Measurements from ENCODE around the gene NOS1AP. TPM values are rescaled to one million over a fixed set of nuclear protein-coding genes. Genes with fewer than 3 reads are reported as not detected.

NOS1AP gene
- polyA plus RNA-seq, 1 experiment: 0.04 TPM

DNA sequence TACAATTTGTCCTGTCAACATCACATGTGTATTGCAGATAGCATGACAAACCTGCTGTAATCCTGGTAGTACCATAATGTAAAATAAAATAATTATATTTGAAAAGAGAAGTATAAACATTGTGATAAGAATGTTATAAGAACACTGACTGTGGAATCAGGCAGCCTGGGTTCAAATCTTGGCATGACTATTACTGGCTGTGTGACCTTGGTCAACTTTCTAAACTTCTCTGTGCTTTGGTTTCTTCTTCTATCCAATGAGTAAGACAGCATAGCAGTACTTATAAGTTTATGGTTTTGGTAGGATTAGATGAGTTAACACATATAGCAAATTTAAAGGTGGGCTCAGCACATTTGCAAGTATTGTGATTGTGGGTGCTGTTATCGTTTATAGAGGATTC, 147.1 kb downstream of the NOS1AP start:
- ChIA-PET POLR2A (no interaction called here), CTCF (no interaction called here)
- no peaks in the 10 kb centered on the region for H3K9me3 ChIP-seq (ENCODE audit: control insufficient read depth, insufficient read depth, low read length)
- TF ChIP-seq, protein P1, sequence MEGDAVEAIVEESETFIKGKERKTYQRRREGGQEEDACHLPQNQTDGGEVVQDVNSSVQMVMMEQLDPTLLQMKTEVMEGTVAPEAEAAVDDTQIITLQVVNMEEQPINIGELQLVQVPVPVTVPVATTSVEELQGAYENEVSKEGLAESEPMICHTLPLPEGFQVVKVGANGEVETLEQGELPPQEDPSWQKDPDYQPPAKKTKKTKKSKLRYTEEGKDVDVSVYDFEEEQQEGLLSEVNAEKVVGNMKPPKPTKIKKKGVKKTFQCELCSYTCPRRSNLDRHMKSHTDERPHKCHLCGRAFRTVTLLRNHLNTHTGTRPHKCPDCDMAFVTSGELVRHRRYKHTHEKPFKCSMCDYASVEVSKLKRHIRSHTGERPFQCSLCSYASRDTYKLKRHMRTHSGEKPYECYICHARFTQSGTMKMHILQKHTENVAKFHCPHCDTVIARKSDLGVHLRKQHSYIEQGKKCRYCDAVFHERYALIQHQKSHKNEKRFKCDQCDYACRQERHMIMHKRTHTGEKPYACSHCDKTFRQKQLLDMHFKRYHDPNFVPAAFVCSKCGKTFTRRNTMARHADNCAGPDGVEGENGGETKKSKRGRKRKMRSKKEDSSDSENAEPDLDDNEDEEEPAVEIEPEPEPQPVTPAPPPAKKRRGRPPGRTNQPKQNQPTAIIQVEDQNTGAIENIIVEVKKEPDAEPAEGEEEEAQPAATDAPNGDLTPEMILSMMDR (IDR thresholded peaks at IDR 0.05; ENCODE audit: low read depth, low read length): no peak
- H3K27ac ChIP-seq (ENCODE audit: low read depth, low read length): no peak overlapping the region
- H3K4me3 ChIP-seq (ENCODE audit: low read depth, low read length): no peak overlapping the region
- no peak for DNase-seq (ENCODE audit: low read depth, low spot score)
- peaks cover 7% of the 10 kb centered on the region for H3K27me3 ChIP-seq (ENCODE audit: control insufficient read depth, insufficient read depth, low read length)

GRCh38 chr1:162217706-162218105, 148.2 kb downstream of the NOS1AP start:
- ChIA-PET CTCF (no interaction called here), POLR2A (no interaction called here)
- no peaks in the 10 kb centered on the region for H3K9me3 ChIP-seq (ENCODE audit: control insufficient read depth, insufficient read depth, low read length)
- TF ChIP-seq, protein P1 (IDR thresholded peaks at IDR 0.05; ENCODE audit: low read depth, low read length): no peak
- H3K27ac ChIP-seq (ENCODE audit: low read depth, low read length): no peak overlapping the region
- no peak for DNase-seq (ENCODE audit: low read depth, low spot score)
- H3K4me3 ChIP-seq (ENCODE audit: low read depth, low read length): no peak overlapping the region
- H3K27me3 ChIP-seq (ENCODE audit: control insufficient read depth, insufficient read depth, low read length): peaks cover 7% of the 10 kb centered on the region

- no peak for DNase-seq (ENCODE audit: low read depth, low spot score)
- no peaks in the 10 kb centered on the region for H3K9me3 ChIP-seq (ENCODE audit: control insufficient read depth, insufficient read depth, low read length)
- ChIA-PET POLR2A (no interaction called here), CTCF (no interaction called here)
- no peak overlapping the region for H3K27ac ChIP-seq (ENCODE audit: low read depth, low read length)
- peaks cover 5% of the 10 kb centered on the region for H3K27me3 ChIP-seq (ENCODE audit: control insufficient read depth, insufficient read depth, low read length)
- TF ChIP-seq, protein P1 (IDR thresholded peaks at IDR 0.05; ENCODE audit: low read depth, low read length): no peak
- no peak overlapping the region for H3K4me3 ChIP-seq (ENCODE audit: low read depth, low read length)
These were observed 149.1 kb downstream of the NOS1AP start for GRCh38 chr1:162218546-162218945.

DNA sequence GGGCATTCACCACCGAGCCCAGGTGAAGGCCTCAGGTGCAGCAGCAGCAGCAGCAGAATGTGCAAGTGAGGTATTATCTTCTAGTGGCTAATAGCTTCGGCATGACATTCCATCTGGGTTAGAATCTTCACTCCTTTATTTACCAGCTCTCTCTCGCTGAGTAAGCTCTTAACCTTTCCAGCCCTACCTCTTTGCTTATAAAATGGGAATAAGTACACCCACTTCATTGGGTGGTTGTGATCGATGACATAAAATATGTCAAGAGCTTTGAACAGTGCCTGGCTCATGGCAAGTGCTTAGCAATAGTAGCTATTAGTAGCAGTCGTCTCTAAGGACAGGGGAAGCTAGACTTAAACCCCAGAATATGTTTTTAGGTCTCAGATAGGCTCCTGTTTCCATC, 149.5 kb downstream of the NOS1AP start:
- no peak overlapping the region for H3K4me3 ChIP-seq (ENCODE audit: low read depth, low read length)
- TF ChIP-seq, protein P1 (IDR thresholded peaks at IDR 0.05; ENCODE audit: low read depth, low read length): no peak

GRCh38 chr1:162219461-162219860, 150.0 kb downstream of the NOS1AP start:
- TF ChIP-seq, protein P1 (IDR thresholded peaks at IDR 0.05; ENCODE audit: low read depth, low read length): no peak
- ChIA-PET POLR2A (no interaction called here), CTCF (no interaction called here)
- Histone ChIP-seq H3K27me3 (ENCODE audit: control insufficient read depth, insufficient read depth, low read length) (peaks cover 4% of the 10 kb centered on the region), H3K9me3 (ENCODE audit: control insufficient read depth, insufficient read depth, low read length) (no peaks in the 10 kb centered on the region), H3K4me3 (ENCODE audit: low read depth, low read length) (no peak overlapping the region), H3K27ac (ENCODE audit: low read depth, low read length) (no peak overlapping the region)
- no peak for DNase-seq (ENCODE audit: low read depth, low spot score)

More for the DNA sequence above, 149.5 kb downstream of the NOS1AP start:
- peaks cover 4% of the 10 kb centered on the region for H3K27me3 ChIP-seq (ENCODE audit: control insufficient read depth, insufficient read depth, low read length)
- CTCF ChIA-PET: no interaction called here
- no peaks in the 10 kb centered on the region for H3K9me3 ChIP-seq (ENCODE audit: control insufficient read depth, insufficient read depth, low read length)
- H3K27ac ChIP-seq (ENCODE audit: low read depth, low read length): no peak overlapping the region
- POLR2A ChIA-PET: no interaction called here
- no peak for DNase-seq (ENCODE audit: low read depth, low spot score)
